Esophagus muscularis mucosa (tissue), 4 donors: ENCODE data around the gene TBCD. TPM values are rescaled to one million over a fixed set of nuclear protein-coding genes. Genes with fewer than 3 reads are reported as not detected.

Experiments
- DNase-seq: peaks from one replicate; pipeline ENCODE4 v3.0.0-alpha.2; 2017; ENCODE audit errors: extremely low spot score
- H3K27ac ChIP-seq, 4 donors: fragments of 200-600 bp; sonication (generic); replicated peaks in 1 of 4; 1 replicate in 3 of 4; 2 replicates in 1 of 4; pipeline ENCODE4 v1.5.1; 2016 to 2019; ENCODE audit warnings: mild to moderate bottlenecking in 1 of 4
- H3K27me3 ChIP-seq, 4 donors: fragments of 200-600 bp; sonication (generic); one replicate each; pipeline versions ENCODE4 v1.5.1 to v1.6.0; 2016 to 2019
- H3K36me3 ChIP-seq, 4 donors: fragments of 200-600 bp; sonication (generic); one replicate each; pipeline ENCODE4 v1.5.1; 2016 to 2019
- H3K4me1 ChIP-seq, 4 donors: fragments of 200-600 bp; sonication (generic); one replicate each; pipeline ENCODE4 v1.5.1; 2016 to 2019
- H3K4me3 ChIP-seq, 4 donors: fragments of 200-600 bp; sonication (generic); 1 replicate in 2 of 4; 2 replicates in 2 of 4; pipeline ENCODE4 v1.5.1; 2016 to 2019; ENCODE audit warnings: mild to moderate bottlenecking in 4 of 4, moderate library complexity in 1 of 4
- H3K9me3 ChIP-seq, 4 donors: fragments of 200-600 bp; sonication (generic); 1 replicate in 3 of 4; 2 replicates in 1 of 4; pipeline ENCODE4 v1.5.1; 2016 to 2019
- EP300 ChIP-seq: sonication (generic); formaldehyde crosslinking; IDR thresholded peaks from one replicate; pipeline ENCODE4 v1.6.1; 2017; ENCODE audit warnings: antibody characterized with exemption
- POLR2A ChIP-seq: fragments of 450-650 bp; IDR thresholded peaks from one replicate; pipeline ENCODE4 v1.6.1; 2017; ENCODE audit warnings: antibody characterized with exemption, moderate library complexity, mild to moderate bottlenecking, low read depth
- POLR2AphosphoS5 ChIP-seq, 2 donors: sonication (generic); formaldehyde crosslinking; IDR thresholded peaks; one replicate each; pipeline ENCODE4 v1.6.1; 2017; ENCODE audit warnings: antibody characterized with exemption in 2 of 2
- WGBS: methylation state at CpG from one replicate; pipeline ENCODE4 v1.1.5; 2018; 5-methylcytosine and 5-hydroxymethylcytosine counted together
- intact Hi-C: fragments of 100-400 bp; cut with DNase I; formaldehyde crosslinking; loops from one replicate; pipeline ENCODE4 v1.15.1; 2023
- total RNA-seq, 4 donors: library from RNA; depleted of rRNA; stranded (reverse); fragments of >200 nt; gene quantifications; one replicate each; pipeline versions ENCODE4 v1.1.0 to v1.2.1, GENCODE V29; 2016
- TF ChIP-seq, protein P1 (sequence below), 3 experiments: fragments of 200-600 bp in 2 of 3; fragments of 450-650 bp in 1 of 3; sonication (generic) in 2 of 3; IDR thresholded peaks; one replicate each; pipeline ENCODE4 v1.5.1; 2017 to 2019; ENCODE audit warnings: antibody characterized with exemption in 3 of 3, mild to moderate bottlenecking in 2 of 3, moderate library complexity in 1 of 3

The TBCD gene
- total RNA-seq, 4 donors from 2014 or later, result 38.1 to 56.7 (median 53.6) TPM

GRCh38 chr17:82846061-82846691, 94.3 kb downstream of the TBCD start:
- intact Hi-C loops, result no loop called here
- H3K27ac ChIP-seq, result peak overlapping the region; percentile 31 to 68 (median 48)
- 73% methylated on average over 25 of the region's 25 CpGs for WGBS
- no peak for TF ChIP-seq POLR2A
- TF ChIP-seq POLR2AphosphoS5 (IDR thresholded peaks at IDR 0.05), result no peak
- TF ChIP-seq, protein P1, sequence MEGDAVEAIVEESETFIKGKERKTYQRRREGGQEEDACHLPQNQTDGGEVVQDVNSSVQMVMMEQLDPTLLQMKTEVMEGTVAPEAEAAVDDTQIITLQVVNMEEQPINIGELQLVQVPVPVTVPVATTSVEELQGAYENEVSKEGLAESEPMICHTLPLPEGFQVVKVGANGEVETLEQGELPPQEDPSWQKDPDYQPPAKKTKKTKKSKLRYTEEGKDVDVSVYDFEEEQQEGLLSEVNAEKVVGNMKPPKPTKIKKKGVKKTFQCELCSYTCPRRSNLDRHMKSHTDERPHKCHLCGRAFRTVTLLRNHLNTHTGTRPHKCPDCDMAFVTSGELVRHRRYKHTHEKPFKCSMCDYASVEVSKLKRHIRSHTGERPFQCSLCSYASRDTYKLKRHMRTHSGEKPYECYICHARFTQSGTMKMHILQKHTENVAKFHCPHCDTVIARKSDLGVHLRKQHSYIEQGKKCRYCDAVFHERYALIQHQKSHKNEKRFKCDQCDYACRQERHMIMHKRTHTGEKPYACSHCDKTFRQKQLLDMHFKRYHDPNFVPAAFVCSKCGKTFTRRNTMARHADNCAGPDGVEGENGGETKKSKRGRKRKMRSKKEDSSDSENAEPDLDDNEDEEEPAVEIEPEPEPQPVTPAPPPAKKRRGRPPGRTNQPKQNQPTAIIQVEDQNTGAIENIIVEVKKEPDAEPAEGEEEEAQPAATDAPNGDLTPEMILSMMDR (IDR thresholded peaks at IDR 0.05), result no peak
- no peak for TF ChIP-seq EP300
- H3K9me3 ChIP-seq, result no peaks in the 10 kb centered on the region
- H3K27me3 ChIP-seq, result no peaks in the 10 kb centered on the region
- H3K4me1 ChIP-seq, result peaks cover 3 to 15% (median 4%) of the 10 kb centered on the region in 4 donors
- no peak for DNase-seq
- peak overlapping the region; percentile 24 to 43 (median 36) for H3K4me3 ChIP-seq
- H3K36me3 ChIP-seq, result peaks cover 0 to 16% (median 7%) of the 10 kb centered on the region in 4 donors

DNA sequence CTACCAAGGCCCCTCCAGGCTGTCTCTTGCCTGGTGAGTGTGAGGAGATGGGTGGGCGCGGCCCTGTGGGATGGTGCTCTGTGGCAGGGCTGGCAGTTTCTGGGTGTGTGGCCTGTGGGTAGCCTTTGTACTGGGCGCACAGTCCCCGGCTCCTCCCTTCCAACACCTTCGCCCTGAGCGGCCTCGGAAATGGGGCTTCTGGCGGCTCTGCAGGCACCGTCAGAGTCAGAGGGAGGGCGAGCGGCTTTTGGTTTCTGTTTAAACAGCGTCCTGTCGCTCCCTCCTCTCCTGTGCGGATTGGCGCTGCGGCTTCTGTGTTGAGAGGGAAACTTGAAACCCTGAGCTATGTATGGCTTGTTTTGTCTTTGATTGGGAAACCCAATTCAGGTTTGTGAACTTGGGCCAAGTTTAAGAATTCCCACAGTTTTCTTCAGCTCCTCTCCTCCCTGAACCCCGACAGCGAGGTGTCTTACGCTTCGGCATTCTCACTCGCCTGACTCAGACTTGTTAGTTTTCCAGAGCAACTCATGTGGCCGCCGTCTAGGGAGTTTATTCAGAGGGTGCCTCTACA, 96.2 kb downstream of the TBCD start:
- Histone ChIP-seq H3K27ac (peak overlapping the region; percentile 31 to 48 (median 44)), H3K9me3 (no peaks in the 10 kb centered on the region), H3K36me3 (peaks cover 0 to 23% (median 7%) of the 10 kb centered on the region in 4 donors), H3K27me3 (no peaks in the 10 kb centered on the region), H3K4me1 (peaks cover 3 to 15% (median 4%) of the 10 kb centered on the region in 4 donors), H3K4me3 (peak overlapping the region; percentile 25 to 46 (median 27))
- intact Hi-C loops, result no loop called here
- no peak for DNase-seq
- TF ChIP-seq, protein P1 (IDR thresholded peaks at IDR 0.05), result no peak
- TF ChIP-seq POLR2A (no peak), EP300 (no peak), POLR2AphosphoS5 (IDR thresholded peaks at IDR 0.05) (no peak)
- 82% methylated on average over 23 of the region's 23 CpGs for WGBS

GRCh38 chr17:82849076-82849945, 97.4 kb downstream of the TBCD start:
- TF ChIP-seq POLR2A, result no peak
- TF ChIP-seq EP300, result no peak
- WGBS, result 84% methylated on average over 25 of the region's 33 CpGs
- Histone ChIP-seq H3K4me3 (no peak overlapping the region), H3K9me3 (no peaks in the 10 kb centered on the region), H3K36me3 (peaks cover 0 to 28% (median 11%) of the 10 kb centered on the region in 4 donors), H3K4me1 (peaks cover 3 to 15% (median 4%) of the 10 kb centered on the region in 4 donors), H3K27ac (no peak overlapping the region), H3K27me3 (no peaks in the 10 kb centered on the region)
- intact Hi-C loops, result no loop called here
- no peak for DNase-seq

DNA sequence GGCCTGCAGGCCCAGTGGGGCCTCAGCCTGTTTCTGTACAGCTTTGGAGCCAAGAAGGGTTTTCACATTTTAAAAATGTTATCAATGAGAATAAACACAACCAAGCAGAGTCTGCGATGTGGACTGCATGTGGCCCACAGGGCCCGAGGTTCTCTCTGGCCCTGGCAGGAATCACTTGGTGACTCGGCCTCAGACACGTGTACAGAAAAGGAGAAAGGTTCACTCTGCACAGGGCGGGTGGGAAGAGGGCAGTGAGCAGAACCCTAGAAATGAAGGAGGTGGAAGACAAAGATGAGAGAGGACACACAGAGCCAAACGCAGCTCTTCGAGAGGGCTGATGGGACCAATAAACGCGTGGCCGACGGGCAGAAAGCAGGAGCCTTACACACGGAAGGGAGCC, 99.5 kb downstream of the TBCD start:
- no peaks in the 10 kb centered on the region for H3K27me3 ChIP-seq
- no peak overlapping the region for H3K4me3 ChIP-seq
- H3K4me1 ChIP-seq, result peaks cover under 1 to 13% (median 4%) of the 10 kb centered on the region in 4 donors
- H3K9me3 ChIP-seq, result no peaks in the 10 kb centered on the region
- no peak overlapping the region for H3K27ac ChIP-seq
- TF ChIP-seq POLR2A (no peak), EP300 (no peak), POLR2AphosphoS5 (IDR thresholded peaks at IDR 0.05) (no peak)
- TF ChIP-seq, protein P1 (IDR thresholded peaks at IDR 0.05), result no peak
- DNase-seq, result no peak
- intact Hi-C loops, result no loop called here
- peaks cover 0 to 25% (median 14%) of the 10 kb centered on the region in 4 donors for H3K36me3 ChIP-seq
- 88% methylated on average over 12 of the region's 12 CpGs for WGBS

DNA sequence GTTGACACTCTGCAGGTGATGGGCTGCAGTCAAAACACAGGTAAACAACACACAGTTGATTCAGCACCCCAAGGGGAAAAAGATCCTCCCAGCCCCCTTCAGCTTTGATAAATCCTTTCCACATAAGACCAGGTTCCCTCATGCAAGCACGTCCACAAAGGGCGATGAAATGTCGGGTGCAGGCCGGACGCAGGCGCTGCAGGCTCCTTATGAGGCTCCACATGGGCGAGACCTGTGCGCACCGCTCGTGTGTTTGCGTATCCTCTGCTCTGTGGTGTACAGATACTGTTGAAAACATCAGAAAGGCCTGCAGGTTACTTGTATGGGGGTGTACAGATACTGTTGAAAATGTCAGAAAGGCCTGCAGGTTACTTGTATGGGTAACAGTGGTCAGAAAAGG, 102.4 kb downstream of the TBCD start:
- peaks cover 2 to 6% (median 4%) of the 10 kb centered on the region in 4 donors for H3K4me1 ChIP-seq
- H3K9me3 ChIP-seq, result no peaks in the 10 kb centered on the region
- no peak overlapping the region for H3K27ac ChIP-seq
- no peaks in the 10 kb centered on the region for H3K27me3 ChIP-seq
- TF ChIP-seq, protein P1 (IDR thresholded peaks at IDR 0.05), result no peak
- no peak for TF ChIP-seq POLR2AphosphoS5 (IDR thresholded peaks at IDR 0.05)
- TF ChIP-seq EP300, result no peak
- TF ChIP-seq POLR2A, result no peak
- no peak overlapping the region for H3K4me3 ChIP-seq
- 98% methylated on average over 11 of the region's 11 CpGs for WGBS
- intact Hi-C loops, result no loop called here
- DNase-seq, result no peak
- H3K36me3 ChIP-seq, result peaks cover 0 to 25% (median 12%) of the 10 kb centered on the region in 4 donors
